ENCODE results near the gene MYOZ3. TPM values are rescaled to one million over a fixed set of nuclear protein-coding genes. Genes with fewer than 3 reads are reported as not detected.

The MYOZ3 gene
- total RNA-seq, 1 experiment from 2014 or later = not detected

DNA sequence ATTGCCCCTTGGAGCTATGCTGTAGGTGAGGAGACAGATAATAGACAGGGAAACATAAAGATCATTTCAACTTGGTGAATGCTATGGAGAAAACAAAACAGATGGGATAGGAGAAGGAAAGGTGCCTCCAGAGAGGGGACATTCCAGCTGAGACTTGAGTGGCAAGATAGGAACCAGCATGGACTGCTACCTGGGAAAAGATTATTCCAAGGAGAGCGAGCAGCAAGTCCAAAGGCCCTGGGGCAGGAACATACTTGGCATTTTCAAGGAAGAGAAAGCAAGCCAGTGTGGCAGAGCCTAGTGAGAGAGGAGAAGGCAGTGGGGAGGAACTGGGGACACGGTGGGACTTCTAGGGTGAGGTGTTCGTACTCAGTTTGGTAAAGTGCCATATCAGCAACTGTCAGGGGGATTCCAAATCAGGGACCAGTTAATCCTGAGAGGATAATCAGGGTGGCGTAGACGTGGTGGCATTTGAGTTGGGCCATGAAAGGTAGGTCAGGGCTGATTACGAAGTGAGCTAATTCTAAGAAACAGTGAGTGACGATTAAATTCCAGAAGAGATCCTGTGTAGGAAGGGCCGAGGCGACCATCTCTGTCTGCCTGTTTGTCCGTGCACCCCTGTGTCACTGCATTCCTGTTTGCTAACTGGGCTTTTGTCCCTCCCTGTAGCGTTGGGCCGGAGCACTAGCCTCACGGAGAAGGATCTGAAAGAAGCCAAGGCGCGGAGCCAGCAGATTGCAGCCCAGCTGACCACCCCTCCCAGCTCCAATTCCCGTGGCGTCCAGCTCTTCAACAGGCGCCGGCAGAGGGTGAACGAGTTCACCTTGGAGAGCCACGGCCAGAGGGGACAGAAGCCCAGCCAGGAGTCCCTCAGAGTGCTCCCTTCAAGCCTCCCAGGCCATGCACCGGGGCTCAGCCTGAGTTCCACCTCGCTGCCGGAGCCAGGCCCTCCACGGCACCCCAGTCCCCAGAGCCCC is 13.5 kb upstream of the MYOZ3 start:
- peaks cover 4% of the 10 kb centered on the region for H3K36me3 Mint-ChIP-seq (ENCODE audit: insufficient read depth, unreplicated experiment)
- no peak overlapping the region for H3K4me3 Mint-ChIP-seq (ENCODE audit: low read depth, unreplicated experiment)
- CTCF ChIA-PET = interaction anchor here (0.5 kb wide), 1 partner anchor 154 kb away, joined by 4 read pairs; no protein-coding TSS in a partner anchor
- H3K27me3 Mint-ChIP-seq (ENCODE audit: unreplicated experiment) = peaks cover 34% of the 10 kb centered on the region
- H3K4me1 Mint-ChIP-seq (ENCODE audit: low read depth, unreplicated experiment) = peaks cover 7% of the 10 kb centered on the region
- DNase-seq = no peak
- BruUV-seq (replicated peaks) = no TSS peak
- no peaks in the 10 kb centered on the region for H3K9me3 Mint-ChIP-seq (ENCODE audit: low read depth, unreplicated experiment)
- intact Hi-C loops (cut with micrococcal nuclease; ENCODE audit: unreplicated experiment) = no loop called here
- TF ChIP-seq CTCF (IDR thresholded peaks at IDR 0.05; ENCODE audit: unreplicated experiment) = no peak
- H3K27ac Mint-ChIP-seq (ENCODE audit: unreplicated experiment) = no peak overlapping the region

DNA sequence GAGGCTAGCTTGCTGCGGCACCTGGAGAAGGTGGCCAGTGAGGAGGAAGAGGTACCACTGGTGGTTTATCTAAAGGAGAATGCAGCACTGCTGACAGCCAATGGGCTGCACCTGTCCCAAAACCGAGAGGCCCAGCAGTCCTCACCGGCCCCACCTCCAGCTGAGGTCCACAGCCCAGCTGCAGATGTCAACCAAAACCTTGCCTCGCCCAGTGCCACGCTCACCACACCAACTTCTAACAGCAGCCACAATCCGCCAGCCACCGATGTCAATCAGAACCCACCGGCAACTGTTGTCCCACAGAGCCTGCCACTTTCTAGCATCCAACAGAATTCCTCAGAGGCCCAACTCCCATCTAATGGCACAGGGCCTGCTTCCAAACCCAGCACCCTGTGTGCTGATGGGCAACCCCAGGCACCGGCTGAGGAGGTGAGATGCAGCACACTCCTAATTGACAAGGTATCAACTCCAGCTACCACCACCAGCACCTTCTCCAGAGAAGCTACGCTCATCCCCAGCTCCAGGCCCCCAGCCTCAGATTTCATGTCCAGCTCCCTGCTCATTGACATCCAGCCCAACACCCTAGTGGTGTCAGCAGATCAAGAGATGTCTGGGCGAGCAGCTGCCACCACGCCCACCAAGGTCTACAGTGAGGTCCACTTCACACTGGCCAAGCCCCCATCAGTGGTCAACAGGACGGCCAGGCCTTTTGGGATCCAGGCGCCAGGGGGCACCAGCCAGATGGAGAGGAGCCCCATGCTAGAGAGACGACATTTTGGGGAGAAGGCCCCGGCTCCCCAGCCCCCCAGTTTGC is 12.6 kb upstream of the MYOZ3 start:
- no peak overlapping the region for H3K27ac Mint-ChIP-seq (ENCODE audit: unreplicated experiment)
- intact Hi-C loops (cut with micrococcal nuclease; ENCODE audit: unreplicated experiment) = no loop called here
- H3K4me3 Mint-ChIP-seq (ENCODE audit: low read depth, unreplicated experiment) = no peak overlapping the region
- TF ChIP-seq CTCF (IDR thresholded peaks at IDR 0.05; ENCODE audit: unreplicated experiment) = no peak
- peaks cover 43% of the 10 kb centered on the region for H3K27me3 Mint-ChIP-seq (ENCODE audit: unreplicated experiment)
- CTCF ChIA-PET = no interaction called here
- no TSS peak for BruUV-seq (replicated peaks)
- DNase-seq = no peak
- no peaks in the 10 kb centered on the region for H3K4me1 Mint-ChIP-seq (ENCODE audit: low read depth, unreplicated experiment)
- no peaks in the 10 kb centered on the region for H3K9me3 Mint-ChIP-seq (ENCODE audit: low read depth, unreplicated experiment)
- H3K36me3 Mint-ChIP-seq (ENCODE audit: insufficient read depth, unreplicated experiment) = peaks cover 4% of the 10 kb centered on the region

DNA sequence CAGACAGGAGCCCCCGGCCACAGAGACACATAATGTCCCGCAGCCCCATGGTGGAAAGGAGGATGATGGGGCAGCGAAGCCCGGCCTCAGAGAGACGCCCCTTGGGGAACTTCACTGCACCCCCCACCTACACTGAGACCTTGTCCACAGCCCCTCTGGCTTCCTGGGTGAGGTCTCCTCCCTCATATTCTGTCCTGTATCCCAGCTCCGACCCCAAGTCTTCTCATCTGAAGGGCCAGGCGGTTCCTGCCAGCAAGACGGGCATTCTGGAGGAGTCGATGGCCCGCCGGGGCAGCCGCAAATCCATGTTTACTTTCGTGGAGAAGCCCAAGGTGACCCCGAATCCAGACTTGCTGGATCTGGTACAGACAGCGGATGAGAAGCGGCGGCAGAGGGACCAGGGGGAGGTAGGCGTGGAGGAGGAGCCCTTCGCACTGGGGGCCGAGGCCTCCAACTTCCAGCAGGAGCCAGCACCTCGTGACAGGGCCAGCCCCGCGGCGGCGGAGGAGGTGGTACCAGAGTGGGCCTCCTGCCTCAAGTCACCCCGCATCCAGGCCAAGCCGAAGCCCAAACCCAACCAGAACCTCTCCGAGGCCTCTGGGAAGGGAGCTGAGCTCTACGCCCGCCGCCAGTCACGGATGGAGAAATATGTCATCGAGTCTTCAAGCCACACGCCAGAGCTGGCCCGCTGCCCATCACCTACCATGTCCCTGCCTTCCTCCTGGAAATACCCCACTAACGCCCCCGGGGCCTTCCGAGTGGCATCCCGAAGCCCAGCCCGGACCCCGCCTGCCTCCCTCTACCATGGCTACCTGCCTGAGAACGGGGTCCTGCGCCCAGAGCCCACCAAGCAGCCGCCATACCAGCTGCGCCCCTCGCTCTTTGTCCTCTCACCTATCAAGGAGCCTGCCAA is 11.7 kb upstream of the MYOZ3 start:
- peaks cover 4% of the 10 kb centered on the region for H3K36me3 Mint-ChIP-seq (ENCODE audit: insufficient read depth, unreplicated experiment)
- TF ChIP-seq CTCF (IDR thresholded peaks at IDR 0.05; ENCODE audit: unreplicated experiment) = no peak
- no peak overlapping the region for H3K4me3 Mint-ChIP-seq (ENCODE audit: low read depth, unreplicated experiment)
- CTCF ChIA-PET = interaction anchor here (1.1 kb wide), 1 partner anchor 9 kb away, joined by 4 read pairs; the partner anchor contains the start of gene SYNPO
- no peak for DNase-seq
- BruUV-seq (replicated peaks) = no TSS peak
- intact Hi-C loops (cut with micrococcal nuclease; ENCODE audit: unreplicated experiment) = no loop called here
- H3K27ac Mint-ChIP-seq (ENCODE audit: unreplicated experiment) = no peak overlapping the region
- peaks cover 43% of the 10 kb centered on the region for H3K27me3 Mint-ChIP-seq (ENCODE audit: unreplicated experiment)
- no peaks in the 10 kb centered on the region for H3K9me3 Mint-ChIP-seq (ENCODE audit: low read depth, unreplicated experiment)
- no peaks in the 10 kb centered on the region for H3K4me1 Mint-ChIP-seq (ENCODE audit: low read depth, unreplicated experiment)
